ENCODE data around the gene SERPINB12.

SERPINB12 gene

DNA sequence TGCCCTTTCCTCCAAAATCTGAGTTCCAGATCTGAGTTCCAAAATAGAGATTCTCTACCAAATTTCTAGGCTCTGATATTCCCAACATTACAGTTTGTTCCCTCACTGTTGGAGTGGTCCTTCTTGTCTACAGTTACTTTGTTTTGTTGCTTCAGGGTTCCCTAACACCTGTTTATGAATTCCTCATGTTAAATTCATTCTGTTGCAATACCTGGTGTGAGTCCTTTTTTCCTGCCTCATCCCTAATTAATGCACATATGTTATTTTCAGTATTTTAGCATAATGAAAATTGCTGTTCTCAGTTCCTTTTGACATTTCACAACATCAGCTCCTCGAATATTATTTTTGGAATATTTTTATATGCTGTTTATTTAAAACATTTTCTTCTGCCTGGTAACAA, 61.2 kb downstream of the SERPINB12 start:
- TF ChIP-seq POLR2AphosphoS5 (IDR thresholded peaks at IDR 0.05; ENCODE audit: low read depth, low read length) = no peak
- TF ChIP-seq SIN3A (IDR thresholded peaks at IDR 0.05; ENCODE audit: borderline replicate concordance, insufficient read depth, low read length) = no peak

DNA sequence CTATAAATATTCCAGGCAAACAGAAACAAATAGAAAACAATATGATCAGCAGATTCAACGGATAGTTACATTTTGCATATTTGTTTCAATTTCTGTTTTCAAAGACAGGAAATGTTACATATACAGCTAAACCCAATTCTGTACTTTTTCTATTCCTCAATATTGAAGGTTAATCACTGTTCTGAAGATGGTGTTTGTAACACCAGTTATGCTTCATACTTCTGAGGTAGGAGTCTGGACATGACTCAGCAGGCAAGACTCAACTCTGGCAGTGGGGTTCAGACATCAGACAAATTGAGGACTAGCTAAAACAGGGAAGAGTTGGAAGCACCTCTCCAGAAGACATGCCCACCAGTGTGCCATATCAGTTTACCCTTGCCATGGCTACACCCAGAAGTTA, 61.6 kb downstream of the SERPINB12 start:
- no peak for TF ChIP-seq TAF1 (IDR thresholded peaks at IDR 0.05; ENCODE audit: borderline replicate concordance, insufficient read depth, low read length)
- TF ChIP-seq, protein P1, sequence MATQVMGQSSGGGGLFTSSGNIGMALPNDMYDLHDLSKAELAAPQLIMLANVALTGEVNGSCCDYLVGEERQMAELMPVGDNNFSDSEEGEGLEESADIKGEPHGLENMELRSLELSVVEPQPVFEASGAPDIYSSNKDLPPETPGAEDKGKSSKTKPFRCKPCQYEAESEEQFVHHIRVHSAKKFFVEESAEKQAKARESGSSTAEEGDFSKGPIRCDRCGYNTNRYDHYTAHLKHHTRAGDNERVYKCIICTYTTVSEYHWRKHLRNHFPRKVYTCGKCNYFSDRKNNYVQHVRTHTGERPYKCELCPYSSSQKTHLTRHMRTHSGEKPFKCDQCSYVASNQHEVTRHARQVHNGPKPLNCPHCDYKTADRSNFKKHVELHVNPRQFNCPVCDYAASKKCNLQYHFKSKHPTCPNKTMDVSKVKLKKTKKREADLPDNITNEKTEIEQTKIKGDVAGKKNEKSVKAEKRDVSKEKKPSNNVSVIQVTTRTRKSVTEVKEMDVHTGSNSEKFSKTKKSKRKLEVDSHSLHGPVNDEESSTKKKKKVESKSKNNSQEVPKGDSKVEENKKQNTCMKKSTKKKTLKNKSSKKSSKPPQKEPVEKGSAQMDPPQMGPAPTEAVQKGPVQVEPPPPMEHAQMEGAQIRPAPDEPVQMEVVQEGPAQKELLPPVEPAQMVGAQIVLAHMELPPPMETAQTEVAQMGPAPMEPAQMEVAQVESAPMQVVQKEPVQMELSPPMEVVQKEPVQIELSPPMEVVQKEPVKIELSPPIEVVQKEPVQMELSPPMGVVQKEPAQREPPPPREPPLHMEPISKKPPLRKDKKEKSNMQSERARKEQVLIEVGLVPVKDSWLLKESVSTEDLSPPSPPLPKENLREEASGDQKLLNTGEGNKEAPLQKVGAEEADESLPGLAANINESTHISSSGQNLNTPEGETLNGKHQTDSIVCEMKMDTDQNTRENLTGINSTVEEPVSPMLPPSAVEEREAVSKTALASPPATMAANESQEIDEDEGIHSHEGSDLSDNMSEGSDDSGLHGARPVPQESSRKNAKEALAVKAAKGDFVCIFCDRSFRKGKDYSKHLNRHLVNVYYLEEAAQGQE (IDR thresholded peaks at IDR 0.05; ENCODE audit: insufficient read depth in 1 of 2, low read depth in 2 of 2, low read length in 2 of 2) = no peak
- TF ChIP-seq SIN3A (IDR thresholded peaks at IDR 0.05; ENCODE audit: borderline replicate concordance, insufficient read depth, low read length) = no peak
- TF ChIP-seq POLR2AphosphoS5 (IDR thresholded peaks at IDR 0.05; ENCODE audit: low read depth, low read length) = no peak
- no peak for TF ChIP-seq FOXP2 (optimal IDR thresholded peaks at IDR 0.05; ENCODE audit: borderline replicate concordance, extremely low read depth, extremely low read length, insufficient read depth)

DNA sequence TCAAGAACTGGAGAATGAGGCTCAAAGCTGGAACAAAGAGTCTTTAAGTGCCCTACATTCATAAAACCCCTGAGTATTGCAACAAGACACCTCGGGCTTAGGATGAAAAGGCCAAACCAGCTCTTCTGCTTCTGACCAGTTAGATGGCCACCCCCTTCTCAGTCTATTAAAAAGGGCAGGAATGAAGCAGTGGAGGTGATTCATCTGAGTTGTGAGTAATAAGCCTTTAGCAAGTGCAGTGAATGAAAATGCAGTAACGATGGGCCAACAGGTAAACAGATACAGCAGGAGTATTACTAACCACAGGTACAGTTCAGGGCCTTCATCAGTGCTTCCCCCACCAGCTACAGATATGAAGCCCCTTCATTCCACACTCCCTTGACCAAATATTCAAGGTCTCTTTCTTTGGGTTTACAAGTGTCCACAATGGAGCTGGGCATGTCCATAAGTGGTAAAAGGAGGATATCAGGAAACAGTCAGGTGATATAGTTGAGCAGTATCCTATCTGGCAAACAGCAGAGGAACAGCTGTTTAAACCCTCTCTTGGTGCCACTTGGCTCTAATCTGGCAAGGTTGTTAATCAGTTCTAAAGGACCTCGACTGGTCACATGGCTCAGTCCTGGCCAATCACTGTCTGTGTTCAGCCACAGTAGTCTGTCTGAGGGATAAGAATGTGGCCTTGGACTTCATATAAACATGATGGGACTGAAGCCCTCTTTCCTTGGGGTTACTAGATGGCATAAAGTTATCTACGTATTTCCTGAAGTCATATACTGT, 62.8 kb downstream of the SERPINB12 start:
- TF ChIP-seq SIN3A (IDR thresholded peaks at IDR 0.05; ENCODE audit: borderline replicate concordance, insufficient read depth, low read length) (no peak), TAF1 (IDR thresholded peaks at IDR 0.05; ENCODE audit: borderline replicate concordance, insufficient read depth, low read length) (no peak), POLR2AphosphoS5 (IDR thresholded peaks at IDR 0.05; ENCODE audit: low read depth, low read length) (no peak), FOXP2 (optimal IDR thresholded peaks at IDR 0.05; ENCODE audit: borderline replicate concordance, extremely low read depth, extremely low read length, insufficient read depth) (no peak)
- TF ChIP-seq, protein P1 (IDR thresholded peaks at IDR 0.05; ENCODE audit: insufficient read depth in 1 of 2, low read depth in 2 of 2, low read length in 2 of 2) = no peak

DNA sequence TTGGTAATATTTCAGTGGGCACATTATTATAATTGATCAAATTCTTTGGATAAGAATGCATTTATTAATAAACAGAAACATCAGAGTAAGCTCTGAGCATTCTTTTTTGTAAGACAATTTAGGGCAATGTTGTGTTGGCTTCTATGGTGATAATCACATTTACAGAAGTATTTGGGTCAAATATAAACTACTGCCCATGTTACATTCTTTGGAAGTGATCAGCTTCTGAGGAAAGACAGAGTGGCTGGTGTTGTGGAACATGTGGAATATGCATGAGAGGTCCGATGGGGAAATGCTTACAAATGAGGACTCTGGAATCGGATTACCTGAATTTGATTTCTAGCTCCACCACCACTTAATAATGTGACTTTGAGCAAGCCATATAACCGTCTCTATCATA, 64.4 kb downstream of the SERPINB12 start:
- TF ChIP-seq FOXP2 (optimal IDR thresholded peaks at IDR 0.05; ENCODE audit: borderline replicate concordance, extremely low read depth, extremely low read length, insufficient read depth) = no peak
- TF ChIP-seq POLR2AphosphoS5 (IDR thresholded peaks at IDR 0.05; ENCODE audit: low read depth, low read length) = no peak
- TF ChIP-seq, protein P1 (IDR thresholded peaks at IDR 0.05; ENCODE audit: insufficient read depth in 1 of 2, low read depth in 2 of 2, low read length in 2 of 2) = no peak
- no peak for TF ChIP-seq SIN3A (IDR thresholded peaks at IDR 0.05; ENCODE audit: borderline replicate concordance, insufficient read depth, low read length)
- TF ChIP-seq TAF1 (IDR thresholded peaks at IDR 0.05; ENCODE audit: borderline replicate concordance, insufficient read depth, low read length) = no peak

DNA sequence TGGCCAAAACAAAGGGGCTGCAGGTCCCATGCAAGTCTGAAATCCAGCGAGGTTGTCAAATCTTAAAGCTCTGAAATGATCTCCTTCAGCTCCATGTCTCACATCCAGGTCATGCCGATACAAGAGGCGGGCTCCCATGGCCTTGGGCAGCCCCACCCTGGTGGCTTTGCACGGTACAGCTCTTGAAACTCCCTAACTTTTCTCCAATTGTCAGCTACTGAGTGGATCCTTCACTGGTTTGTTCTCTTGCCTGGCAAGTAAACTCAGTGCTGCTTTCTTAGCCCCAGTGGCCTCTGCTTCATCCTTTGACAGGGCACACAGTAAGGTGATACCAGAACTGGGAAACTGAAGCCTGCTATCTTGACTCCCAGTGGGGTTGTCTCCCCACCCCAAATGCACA, 71.3 kb downstream of the SERPINB12 start:
- TF ChIP-seq, protein P1 (IDR thresholded peaks at IDR 0.05; ENCODE audit: insufficient read depth in 1 of 2, low read depth in 2 of 2, low read length in 2 of 2) = no peak
- TF ChIP-seq FOXP2 (optimal IDR thresholded peaks at IDR 0.05; ENCODE audit: borderline replicate concordance, extremely low read depth, extremely low read length, insufficient read depth) (no peak), SIN3A (IDR thresholded peaks at IDR 0.05; ENCODE audit: borderline replicate concordance, insufficient read depth, low read length) (no peak), TAF1 (IDR thresholded peaks at IDR 0.05; ENCODE audit: borderline replicate concordance, insufficient read depth, low read length) (no peak), POLR2AphosphoS5 (IDR thresholded peaks at IDR 0.05; ENCODE audit: low read depth, low read length) (no peak)
